ENCODE measurements around the gene LSP1.

Gene LSP1

GRCh38 chr11:1825785-1826451, 27.0 kb upstream of the LSP1 start:
- H3K27ac ChIP-seq = no peak overlapping the region
- TF ChIP-seq CTCF (conservative IDR thresholded peaks at IDR 0.05) = no peak
- no peak for TF ChIP-seq ZFX (IDR thresholded peaks at IDR 0.05)

- TF ChIP-seq ZFX (IDR thresholded peaks at IDR 0.05) (no peak), CTCF (conservative IDR thresholded peaks at IDR 0.05) (peak; percentile 19)
- H3K27ac ChIP-seq = no peak overlapping the region
Observed at GRCh38 chr11:1826552-1827094, 26.3 kb upstream of the LSP1 start.

- no peak overlapping the region for H3K27ac ChIP-seq
Observed at GRCh38 chr11:1827095-1827813, 25.6 kb upstream of the LSP1 start.

GRCh38 chr11:1827931-1828330, 25.0 kb upstream of the LSP1 start:
- H3K27ac ChIP-seq = no peak overlapping the region
- TF ChIP-seq CTCF (conservative IDR thresholded peaks at IDR 0.05) (no peak), ZFX (IDR thresholded peaks at IDR 0.05) (no peak)

More at GRCh38 chr11:1827095-1827813, 25.6 kb upstream of the LSP1 start:
- no peak for TF ChIP-seq ZFX (IDR thresholded peaks at IDR 0.05)

GRCh38 chr11:1828542-1828941, 24.3 kb upstream of the LSP1 start:
- H3K27ac ChIP-seq = no peak overlapping the region
- TF ChIP-seq CTCF (conservative IDR thresholded peaks at IDR 0.05) (no peak), ZFX (IDR thresholded peaks at IDR 0.05) (no peak)

- no peak for TF ChIP-seq CTCF (conservative IDR thresholded peaks at IDR 0.05)
- no peak for TF ChIP-seq ZFX (IDR thresholded peaks at IDR 0.05)
- H3K27ac ChIP-seq = no peak overlapping the region
Observed at GRCh38 chr11:1829039-1829820, 23.7 kb upstream of the LSP1 start.

GRCh38 chr11:1830004-1830321, 22.9 kb upstream of the LSP1 start:
- TF ChIP-seq ZFX (IDR thresholded peaks at IDR 0.05) (no peak), CTCF (conservative IDR thresholded peaks at IDR 0.05) (no peak)
- no peak overlapping the region for H3K27ac ChIP-seq
